Fibroblast of lung (primary cell): Measurements from ENCODE around the gene SIPA1L3. TPM values are rescaled to one million over a fixed set of nuclear protein-coding genes. Genes with fewer than 3 reads are reported as not detected.

ENCODE experiments used
- DNase-seq, 2 donors: peaks; one replicate each; pipeline versions ENCODE4 v3.0.0 to v3.0.0-alpha.2; 2010; ENCODE audit warnings: low read depth in 2 of 2
- H2AFZ ChIP-seq: 2 replicates; pipeline ENCODE4 v1.5.1; 2012; ENCODE audit warnings: low read length, control low read depth, inconsistent platforms
- H3K27ac ChIP-seq: 2 replicates; pipeline ENCODE4 v1.5.1; 2011; ENCODE audit warnings: low read length, control low read depth; ENCODE audit not compliant: insufficient read depth
- H3K27me3 ChIP-seq: 2 replicates; pipeline ENCODE4 v1.5.1; 2011; ENCODE audit warnings: mild to moderate bottlenecking, low read length; ENCODE audit not compliant: control insufficient read depth, insufficient read depth
- H3K36me3 ChIP-seq: 2 replicates; pipeline ENCODE4 v1.5.1; 2011; ENCODE audit warnings: low read length; ENCODE audit not compliant: control insufficient read depth, insufficient read depth
- H3K4me1 ChIP-seq: 2 replicates; pipeline ENCODE4 v1.5.1; 2011; ENCODE audit warnings: low read length; ENCODE audit not compliant: control insufficient read depth, insufficient read depth; ENCODE audit errors: extremely low read depth
- H3K4me2 ChIP-seq: 2 replicates; pipeline ENCODE4 v1.5.1; 2011; ENCODE audit warnings: low read length, control low read depth; ENCODE audit not compliant: insufficient read depth; ENCODE audit errors: extremely low read depth
- H3K4me3 ChIP-seq, 4 experiments: fragments of 200-600 bp in 1 of 4; sonication (generic) in 1 of 4; replicated peaks in 1 of 4; 2 replicates each; pipeline ENCODE4 v1.5.1; 2011 to 2016; ENCODE audit warnings: low read length in 4 of 4, low read depth in 3 of 4, mild to moderate bottlenecking in 3 of 4, control low read depth in 2 of 4, inconsistent platforms in 1 of 4, mixed read lengths in 1 of 4; ENCODE audit not compliant: insufficient read depth in 1 of 4; ENCODE audit errors: control extremely low read depth in 1 of 4
- H3K79me2 ChIP-seq: 2 replicates; pipeline ENCODE4 v1.5.1; 2012; ENCODE audit warnings: mild to moderate bottlenecking, low read length, inconsistent platforms; ENCODE audit not compliant: control insufficient read depth, insufficient read depth
- H3K9ac ChIP-seq: 2 replicates; pipeline ENCODE4 v1.5.1; 2011; ENCODE audit warnings: mild to moderate bottlenecking, low read length, control low read depth; ENCODE audit not compliant: insufficient read depth
- H3K9me3 ChIP-seq: 2 replicates; pipeline ENCODE4 v1.5.1; 2012; ENCODE audit warnings: low read depth, low read length; ENCODE audit not compliant: control insufficient read depth, insufficient read depth
- H4K20me1 ChIP-seq: 2 replicates; pipeline ENCODE4 v1.5.1; 2011; ENCODE audit warnings: low read length; ENCODE audit not compliant: control insufficient read depth, insufficient read depth; ENCODE audit errors: extremely low read depth
- EZH2 ChIP-seq: IDR thresholded peaks from 2 replicates; pipeline ENCODE4 v1.5.1; 2012; ENCODE audit warnings: low read length, control low read depth, mild to moderate bottlenecking; ENCODE audit errors: missing control alignments
- polyA plus RNA-seq, 2 donors: library from polyadenylated mRNA; depleted of rRNA in 1 of 2; stranded (reverse) in 1 of 2; unstranded in 1 of 2; fragments of >200 nt; gene quantifications; 2 replicates each; pipeline ENCODE4 v1.2.1, GENCODE V29; 2011 to 2012; ENCODE audit warnings: missing spikeins in 1 of 2
- total RNA-seq: library from RNA; depleted of rRNA; stranded (reverse); fragments of >200 nt; gene quantifications from 2 replicates; pipeline ENCODE4 v1.2.1, GENCODE V29; 2014
- TF ChIP-seq, protein P1 (sequence below), 2 donors: IDR thresholded peaks in 1 of 2; conservative IDR thresholded peaks in 1 of 2; 1 replicate in 1 of 2; 2 replicates in 1 of 2; pipeline ENCODE4 v1.5.1; 2011 to 2012; ENCODE audit warnings: low read length in 2 of 2, control low read depth in 1 of 2, inconsistent platforms in 1 of 2, low read depth in 1 of 2, mild to moderate bottlenecking in 1 of 2

Gene SIPA1L3
- total and polyA plus RNA-seq, 2 donors (not counting 1 experiment from before 2014, with no cell fraction given), result 3.7 to 10.1 TPM

DNA sequence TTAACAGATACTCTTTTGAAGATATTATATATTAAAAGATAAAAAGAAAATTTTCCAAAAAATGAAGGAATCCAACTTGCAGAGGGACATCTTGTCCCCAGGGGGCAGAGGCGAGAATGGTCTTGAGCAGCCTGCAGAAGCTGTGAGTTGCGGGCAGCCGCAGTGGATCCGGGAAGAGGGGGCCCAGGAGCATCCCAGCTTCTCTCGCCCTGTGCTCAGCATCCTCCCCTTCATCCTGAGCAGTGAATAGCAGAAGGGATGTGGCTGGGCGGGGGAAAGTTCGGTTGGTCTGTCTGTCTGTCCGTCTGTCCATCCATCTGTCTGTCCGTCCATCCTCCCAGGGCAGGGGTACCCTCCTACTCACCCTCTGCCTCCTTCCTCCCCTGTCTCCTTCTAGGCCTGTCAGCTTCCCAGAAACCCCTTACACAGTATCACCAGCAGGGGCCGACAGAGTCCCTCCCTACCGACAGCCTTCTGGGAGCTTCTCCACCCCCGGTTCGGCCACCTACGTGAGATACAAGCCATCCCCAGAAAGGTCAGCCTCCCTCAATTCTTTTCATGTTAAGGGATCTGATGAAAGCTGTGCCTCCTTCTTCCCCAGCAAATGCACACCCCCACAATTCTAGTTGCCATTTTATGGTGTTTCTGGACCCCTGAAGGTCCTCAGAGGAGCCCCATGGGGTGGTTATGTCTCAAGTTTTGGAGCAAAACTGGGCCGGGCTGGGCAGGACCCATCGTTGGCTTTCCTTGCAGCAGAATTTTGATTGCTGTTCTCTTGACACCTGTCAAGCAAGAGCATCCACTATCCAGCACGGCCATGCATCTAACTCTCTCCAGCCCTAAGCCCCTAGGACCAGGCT, 235.4 kb downstream of the SIPA1L3 start:
- peak; percentile 41 to 59 for DNase-seq
- H3K27me3 ChIP-seq, result no peaks in the 10 kb centered on the region
- TF ChIP-seq, protein P1, sequence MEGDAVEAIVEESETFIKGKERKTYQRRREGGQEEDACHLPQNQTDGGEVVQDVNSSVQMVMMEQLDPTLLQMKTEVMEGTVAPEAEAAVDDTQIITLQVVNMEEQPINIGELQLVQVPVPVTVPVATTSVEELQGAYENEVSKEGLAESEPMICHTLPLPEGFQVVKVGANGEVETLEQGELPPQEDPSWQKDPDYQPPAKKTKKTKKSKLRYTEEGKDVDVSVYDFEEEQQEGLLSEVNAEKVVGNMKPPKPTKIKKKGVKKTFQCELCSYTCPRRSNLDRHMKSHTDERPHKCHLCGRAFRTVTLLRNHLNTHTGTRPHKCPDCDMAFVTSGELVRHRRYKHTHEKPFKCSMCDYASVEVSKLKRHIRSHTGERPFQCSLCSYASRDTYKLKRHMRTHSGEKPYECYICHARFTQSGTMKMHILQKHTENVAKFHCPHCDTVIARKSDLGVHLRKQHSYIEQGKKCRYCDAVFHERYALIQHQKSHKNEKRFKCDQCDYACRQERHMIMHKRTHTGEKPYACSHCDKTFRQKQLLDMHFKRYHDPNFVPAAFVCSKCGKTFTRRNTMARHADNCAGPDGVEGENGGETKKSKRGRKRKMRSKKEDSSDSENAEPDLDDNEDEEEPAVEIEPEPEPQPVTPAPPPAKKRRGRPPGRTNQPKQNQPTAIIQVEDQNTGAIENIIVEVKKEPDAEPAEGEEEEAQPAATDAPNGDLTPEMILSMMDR (conservative IDR thresholded peaks at IDR 0.05 in 1 of 2, IDR thresholded peaks at IDR 0.05 in 1 of 2; ENCODE audit: low read depth in 1 of 2, low read length in 2 of 2), result peak; percentile 89 to 96
- no peak for TF ChIP-seq EZH2
- no peaks in the 10 kb centered on the region for H3K9me3 ChIP-seq
- no peaks in the 10 kb centered on the region for H3K4me1 ChIP-seq
- H3K4me3 ChIP-seq, result no peak overlapping the region
- H3K9ac ChIP-seq, result no peak overlapping the region
- H4K20me1 ChIP-seq, result no peaks in the 10 kb centered on the region
- H3K4me2 ChIP-seq, result no peak overlapping the region
- H3K79me2 ChIP-seq, result no peaks in the 10 kb centered on the region
- no peak overlapping the region for H2AFZ ChIP-seq
- H3K27ac ChIP-seq, result no peak overlapping the region
- H3K36me3 ChIP-seq, result no peaks in the 10 kb centered on the region

- no peaks in the 10 kb centered on the region for H3K36me3 ChIP-seq
- H3K4me2 ChIP-seq, result no peak overlapping the region
- no peak overlapping the region for H2AFZ ChIP-seq
- no peaks in the 10 kb centered on the region for H3K9me3 ChIP-seq
- H3K27me3 ChIP-seq, result no peaks in the 10 kb centered on the region
- H3K27ac ChIP-seq, result no peak overlapping the region
- no peaks in the 10 kb centered on the region for H3K4me1 ChIP-seq
- no peak overlapping the region for H3K9ac ChIP-seq
- TF ChIP-seq, protein P1 (conservative IDR thresholded peaks at IDR 0.05 in 1 of 2, IDR thresholded peaks at IDR 0.05 in 1 of 2; ENCODE audit: low read depth in 1 of 2, low read length in 2 of 2), result peak in 1 of 2 donors; percentile 19
- no peak for TF ChIP-seq EZH2
- DNase-seq, result no peak
- no peak overlapping the region for H3K4me3 ChIP-seq
- no peaks in the 10 kb centered on the region for H4K20me1 ChIP-seq
- H3K79me2 ChIP-seq, result no peaks in the 10 kb centered on the region
Observed at GRCh38 chr19:38143847-38144246, 236.8 kb downstream of the SIPA1L3 start.

DNA sequence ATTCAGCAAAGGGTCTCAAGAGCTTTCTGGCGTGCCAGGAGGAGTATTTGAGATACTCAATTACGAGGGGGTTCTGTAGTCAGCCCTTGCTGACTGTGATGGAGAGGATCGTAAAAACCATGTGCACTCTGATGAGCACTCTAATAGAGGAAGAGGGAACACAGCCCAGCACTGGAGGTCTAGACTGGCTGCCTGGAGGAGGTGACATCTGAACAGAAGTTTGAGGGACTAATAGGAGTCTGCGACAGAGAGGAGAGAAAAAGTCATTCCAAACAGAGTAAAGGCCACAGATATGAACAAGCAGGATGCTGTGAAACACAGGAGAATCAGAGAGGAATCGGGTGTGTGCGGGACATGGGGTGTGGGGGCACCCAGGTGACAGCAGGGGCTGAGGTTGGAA, 237.7 kb downstream of the SIPA1L3 start:
- Histone ChIP-seq H4K20me1 (no peaks in the 10 kb centered on the region), H3K36me3 (no peaks in the 10 kb centered on the region), H3K4me2 (no peak overlapping the region), H3K27me3 (no peaks in the 10 kb centered on the region), H3K27ac (no peak overlapping the region), H3K79me2 (no peaks in the 10 kb centered on the region), H3K9me3 (no peaks in the 10 kb centered on the region), H3K4me3 (no peak overlapping the region), H3K9ac (no peak overlapping the region), H2AFZ (no peak overlapping the region), H3K4me1 (no peaks in the 10 kb centered on the region)
- no peak for DNase-seq
- no peak for TF ChIP-seq EZH2
- TF ChIP-seq, protein P1 (conservative IDR thresholded peaks at IDR 0.05 in 1 of 2, IDR thresholded peaks at IDR 0.05 in 1 of 2; ENCODE audit: low read depth in 1 of 2, low read length in 2 of 2), result no peak
